ENCODE data around the gene HHAT. TPM values are rescaled to one million over a fixed set of nuclear protein-coding genes. Genes with fewer than 3 reads are reported as not detected.

The HHAT gene
- total RNA-seq, 4 donors from 2014 or later, result 4.6 to 8.8 (median 6.7) TPM

- WGBS, 2 donors, result 56 to 73% methylated on average over 1 of the region's 1 CpG
- DNase-seq (ENCODE audit: low spot score in 2 of 2), result no peak
- TF ChIP-seq POLR2A (IDR thresholded peaks at IDR 0.05) (no peak), CTCF (IDR thresholded peaks at IDR 0.05) (no peak)
- intact Hi-C loops (cut with DNase I; ENCODE audit: low total_unique reads), result loop anchor here (5.0 kb wide), 1 partner anchor 1132 kb away; no protein-coding TSS in a partner anchor
- H3K4me3 ChIP-seq (ENCODE audit: low read depth, poor library complexity, severe bottlenecking), result no peak overlapping the region
Observed at GRCh38 chr1:210490781-210491180, 162.1 kb downstream of the HHAT start.

GRCh38 chr1:210496063-210496462 lies 167.4 kb downstream of the HHAT start:
- DNase-seq (ENCODE audit: low spot score in 2 of 2), result no peak
- TF ChIP-seq CTCF (IDR thresholded peaks at IDR 0.05), result no peak
- WGBS, 2 donors, result 70 to 76% methylated on average over 3 of the region's 3 CpGs
- intact Hi-C loops (cut with DNase I; ENCODE audit: low total_unique reads), result no loop called here
- H3K4me3 ChIP-seq (ENCODE audit: low read depth, poor library complexity, severe bottlenecking), result no peak overlapping the region

GRCh38 chr1:210499956-210500355 lies 171.3 kb downstream of the HHAT start:
- no peak overlapping the region for H3K4me3 ChIP-seq (ENCODE audit: low read depth, poor library complexity, severe bottlenecking)
- WGBS, 2 donors, result 55 to 63% methylated on average over 2 of the region's 2 CpGs
- TF ChIP-seq CTCF (IDR thresholded peaks at IDR 0.05), result no peak
- no peak for TF ChIP-seq POLR2A (IDR thresholded peaks at IDR 0.05)
- no peak for DNase-seq (ENCODE audit: low spot score in 2 of 2)
- intact Hi-C loops (cut with DNase I; ENCODE audit: low total_unique reads), result no loop called here

GRCh38 chr1:210500831-210501230 lies 172.1 kb downstream of the HHAT start:
- H3K4me3 ChIP-seq (ENCODE audit: low read depth, poor library complexity, severe bottlenecking), result no peak overlapping the region
- intact Hi-C loops (cut with DNase I; ENCODE audit: low total_unique reads), result no loop called here
- DNase-seq (ENCODE audit: low spot score in 2 of 2), result no peak
- WGBS, 2 donors, result 91 to 92% methylated on average over 2 of the region's 2 CpGs
- no peak for TF ChIP-seq CTCF (IDR thresholded peaks at IDR 0.05)
- TF ChIP-seq POLR2A (IDR thresholded peaks at IDR 0.05), result no peak

GRCh38 chr1:210504286-210504685 lies 175.6 kb downstream of the HHAT start:
- WGBS, 2 donors, result 85 to 97% methylated on average over 3 of the region's 3 CpGs
- DNase-seq (ENCODE audit: low spot score in 2 of 2), result no peak
- TF ChIP-seq POLR2A (IDR thresholded peaks at IDR 0.05), result no peak
- no peak for TF ChIP-seq CTCF (IDR thresholded peaks at IDR 0.05)
- no peak overlapping the region for H3K4me3 ChIP-seq (ENCODE audit: low read depth, poor library complexity, severe bottlenecking)
- intact Hi-C loops (cut with DNase I; ENCODE audit: low total_unique reads), result no loop called here

All from lower leg skin (tissue), 4 donors.